ENCODE measurements around the gene CCDC158. TPM values are rescaled to one million over a fixed set of nuclear protein-coding genes. Genes with fewer than 3 reads are reported as not detected.

The CCDC158 gene
- total and polyA plus RNA-seq, 12 donors, result 0.01 to 1.0 (median 0.29) TPM

DNA sequence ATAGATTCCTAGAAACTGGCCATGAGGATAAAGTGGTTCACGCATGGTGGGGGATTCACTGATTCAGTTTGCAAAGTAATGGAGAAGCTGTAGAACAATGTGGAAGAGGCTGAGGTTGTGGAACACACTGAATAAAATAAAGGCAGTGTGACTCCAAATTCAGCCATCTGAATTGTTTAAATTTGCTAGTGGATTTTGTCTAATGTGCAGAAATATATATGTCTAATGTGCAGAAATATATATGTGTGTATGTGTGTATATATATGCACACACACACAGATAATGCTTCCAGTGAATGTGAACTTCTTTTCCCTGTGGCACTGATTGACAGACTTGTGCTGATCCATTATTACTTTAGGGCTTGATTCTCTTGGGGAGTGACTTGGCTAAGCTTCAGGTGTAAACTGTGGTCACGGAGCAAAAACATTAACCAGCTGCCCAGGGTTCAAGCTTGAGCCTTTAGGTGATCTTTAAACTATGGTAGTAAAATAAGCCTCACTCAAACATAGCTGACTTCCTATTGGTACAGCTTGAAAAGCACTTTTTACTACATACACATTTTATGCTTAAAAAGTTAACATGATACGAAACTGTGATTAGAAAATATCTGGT is 110.9 kb downstream of the CCDC158 start:
- H3K4me1 ChIP-seq, result peaks cover 0 to 44% (median 26%) of the 10 kb centered on the region in 9 donors
- H3K36me3 ChIP-seq, result peaks cover 0 to 20% (median 5%) of the 10 kb centered on the region in 9 donors
- no peak for DNase-seq
- no peak overlapping the region for H3K4me3 ChIP-seq
- WGBS, 2 donors, result 85% methylated on average over 3 of the region's 3 CpGs
- H3K9me3 ChIP-seq, result no peaks in the 10 kb centered on the region
- TF ChIP-seq, protein P1, sequence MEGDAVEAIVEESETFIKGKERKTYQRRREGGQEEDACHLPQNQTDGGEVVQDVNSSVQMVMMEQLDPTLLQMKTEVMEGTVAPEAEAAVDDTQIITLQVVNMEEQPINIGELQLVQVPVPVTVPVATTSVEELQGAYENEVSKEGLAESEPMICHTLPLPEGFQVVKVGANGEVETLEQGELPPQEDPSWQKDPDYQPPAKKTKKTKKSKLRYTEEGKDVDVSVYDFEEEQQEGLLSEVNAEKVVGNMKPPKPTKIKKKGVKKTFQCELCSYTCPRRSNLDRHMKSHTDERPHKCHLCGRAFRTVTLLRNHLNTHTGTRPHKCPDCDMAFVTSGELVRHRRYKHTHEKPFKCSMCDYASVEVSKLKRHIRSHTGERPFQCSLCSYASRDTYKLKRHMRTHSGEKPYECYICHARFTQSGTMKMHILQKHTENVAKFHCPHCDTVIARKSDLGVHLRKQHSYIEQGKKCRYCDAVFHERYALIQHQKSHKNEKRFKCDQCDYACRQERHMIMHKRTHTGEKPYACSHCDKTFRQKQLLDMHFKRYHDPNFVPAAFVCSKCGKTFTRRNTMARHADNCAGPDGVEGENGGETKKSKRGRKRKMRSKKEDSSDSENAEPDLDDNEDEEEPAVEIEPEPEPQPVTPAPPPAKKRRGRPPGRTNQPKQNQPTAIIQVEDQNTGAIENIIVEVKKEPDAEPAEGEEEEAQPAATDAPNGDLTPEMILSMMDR (IDR thresholded peaks at IDR 0.05), result no peak
- H3K27ac ChIP-seq, result no peak overlapping the region
- peaks cover 0 to 4% (median 0%) of the 10 kb centered on the region in 7 donors for H3K27me3 ChIP-seq
- intact Hi-C loops (cut with DNase I), result loop anchor here in 7 of 10 donors (5.0 to 10.0 kb wide), 6 partner anchors 32 to 275 kb away; partner anchors contain the start of genes CCDC158 (in 1 of the 7) and SCARB2 (in 1 of the 7)
- no peak for ATAC-seq

DNA sequence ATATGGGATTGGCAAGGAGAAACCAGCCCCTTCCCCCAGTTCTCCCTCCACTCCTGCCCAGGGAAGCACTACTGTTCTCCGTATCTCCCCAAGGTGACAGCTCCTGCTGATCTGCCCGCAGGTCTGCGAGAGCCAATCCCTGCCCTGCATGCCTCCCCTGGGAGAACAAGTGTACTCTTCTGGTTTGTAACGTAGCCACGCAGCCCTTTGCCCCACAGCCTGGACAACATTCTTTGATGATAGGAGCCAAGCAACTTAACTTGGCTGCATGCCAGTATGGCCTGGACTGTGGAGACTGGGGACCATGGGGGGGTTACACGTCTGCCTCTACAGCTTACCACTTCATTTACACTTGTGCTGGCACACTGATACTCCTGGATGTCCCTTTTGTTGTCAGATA is 112.4 kb downstream of the CCDC158 start:
- H3K36me3 ChIP-seq, result peaks cover 0 to 20% (median 5%) of the 10 kb centered on the region in 9 donors
- DNase-seq (peak; percentile 64 to 80), ATAC-seq (peak; percentile 21 to 83 (median 64))
- peak overlapping the region; percentile 69 to 97 (median 91) for H3K27ac ChIP-seq
- H3K4me1 ChIP-seq, result peaks cover 0 to 44% (median 30%) of the 10 kb centered on the region in 9 donors
- TF ChIP-seq, protein P1 (IDR thresholded peaks at IDR 0.05), result no peak
- 27 to 44% methylated on average over 6 of the region's 6 CpGs for WGBS, 2 donors
- intact Hi-C loops (cut with DNase I), result loop anchor here in 6 of 10 donors (5.0 to 10.0 kb wide), 6 partner anchors 34 to 276 kb away; partner anchors contain the start of genes CCDC158 (in 1 of the 6) and SCARB2 (in 1 of the 6)
- H3K9me3 ChIP-seq, result no peaks in the 10 kb centered on the region
- H3K27me3 ChIP-seq, result peaks cover 0 to 7% (median 0%) of the 10 kb centered on the region in 7 donors
- peak overlapping the region in 9 of 10 donors; percentile 57 to 90 (median 77) for H3K4me3 ChIP-seq

- H3K9me3 ChIP-seq, result no peaks in the 10 kb centered on the region
- TF ChIP-seq, protein P1 (IDR thresholded peaks at IDR 0.05), result no peak
- intact Hi-C loops (cut with DNase I), result loop anchor here in 6 of 10 donors (2.0 to 10.0 kb wide), 8 partner anchors 35 to 277 kb away; partner anchors contain the start of genes CCDC158 (in 1 of the 6) and SCARB2 (in 1 of the 6)
- peak overlapping the region; percentile 57 to 90 (median 76) for H3K4me3 ChIP-seq
- H3K4me1 ChIP-seq, result peaks cover 0 to 45% (median 30%) of the 10 kb centered on the region in 9 donors
- H3K36me3 ChIP-seq, result peaks cover 0 to 20% (median 5%) of the 10 kb centered on the region in 9 donors
- H3K27ac ChIP-seq, result peak overlapping the region; percentile 69 to 97 (median 91)
- H3K27me3 ChIP-seq, result peaks cover 0 to 7% (median 0%) of the 10 kb centered on the region in 7 donors
- peak in 5 of 8 donors; percentile 2 to 49 (median 37) for ATAC-seq
- 27 to 31% methylated on average over 4 of the region's 4 CpGs for WGBS, 2 donors
- peak; percentile 44 to 54 for DNase-seq
Observed at GRCh38 chr4:76307660-76308014, 113.3 kb downstream of the CCDC158 start.

- ATAC-seq (peak; percentile 51 to 80 (median 72)), DNase-seq (peak; percentile 46 to 68)
- TF ChIP-seq, protein P1 (IDR thresholded peaks at IDR 0.05), result peak in 6 of 9 donors; percentile 16 to 60 (median 44)
- peaks cover 0 to 20% (median 5%) of the 10 kb centered on the region in 9 donors for H3K36me3 ChIP-seq
- WGBS, 2 donors, result 3 to 5% methylated on average over 35 to 37 of the region's 37 CpGs
- H3K4me3 ChIP-seq, result peak overlapping the region; percentile 57 to 90 (median 76)
- no peaks in the 10 kb centered on the region for H3K9me3 ChIP-seq
- H3K4me1 ChIP-seq, result peaks cover 0 to 47% (median 31%) of the 10 kb centered on the region in 9 donors
- intact Hi-C loops (cut with DNase I), result loop anchor here in 6 of 10 donors (2.0 to 10.0 kb wide), 8 partner anchors 35 to 278 kb away; partner anchors contain the start of genes CCDC158 (in 1 of the 6) and SCARB2 (in 1 of the 6)
- peaks cover 0 to 7% (median 0%) of the 10 kb centered on the region in 7 donors for H3K27me3 ChIP-seq
- H3K27ac ChIP-seq, result peak overlapping the region; percentile 69 to 97 (median 91)
Observed at GRCh38 chr4:76306882-76307659, 113.9 kb downstream of the CCDC158 start.
